NCI-H1436 treated with DMSO at 0.1 percent for 48 hours (cell line): Measurements from ENCODE around the gene DROSHA.

ENCODE experiments used
- DNase-seq: peaks from one replicate; lab custom pipeline; 2025; lab: John Stamatoyannopoulos, UW

Gene DROSHA

DNA sequence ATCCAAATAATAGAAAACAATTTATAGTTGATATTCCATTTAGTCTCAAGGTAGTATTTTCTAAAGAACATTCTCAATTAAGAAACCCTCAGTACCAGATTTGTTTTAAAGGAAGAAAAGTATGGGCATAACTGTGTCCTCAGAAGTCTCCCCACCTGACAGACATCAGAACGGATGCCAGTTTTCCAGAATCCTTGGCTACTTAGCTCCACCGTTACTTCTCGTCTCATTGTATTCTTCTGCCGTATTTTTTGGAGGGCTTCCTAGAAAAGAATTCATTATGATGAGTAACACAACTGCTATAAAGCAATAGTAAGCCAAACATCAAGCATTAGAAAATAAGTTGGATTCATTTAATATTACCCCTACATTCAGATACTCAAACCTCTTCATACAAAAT is 67.8 kb downstream of the DROSHA start:
- DNase-seq, result no peak

DNA sequence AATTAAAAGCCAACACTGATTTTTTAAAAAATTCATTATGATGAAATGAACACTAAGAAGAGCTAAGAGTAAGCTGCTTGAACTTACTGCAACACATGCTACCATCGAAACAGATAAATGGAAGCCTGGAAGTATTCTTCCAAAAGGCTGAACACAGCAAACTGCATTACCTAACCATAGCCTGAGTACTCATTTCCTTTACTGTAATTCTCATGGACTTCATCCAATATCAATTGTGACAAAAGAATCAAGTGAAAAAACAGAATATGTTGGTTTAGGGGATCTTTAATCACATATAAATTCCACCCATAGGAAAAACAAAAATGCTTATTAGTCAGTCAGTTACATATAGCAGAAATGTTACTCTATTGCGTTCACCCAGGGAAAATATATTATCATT is 68.5 kb downstream of the DROSHA start:
- no peak for DNase-seq

DNA sequence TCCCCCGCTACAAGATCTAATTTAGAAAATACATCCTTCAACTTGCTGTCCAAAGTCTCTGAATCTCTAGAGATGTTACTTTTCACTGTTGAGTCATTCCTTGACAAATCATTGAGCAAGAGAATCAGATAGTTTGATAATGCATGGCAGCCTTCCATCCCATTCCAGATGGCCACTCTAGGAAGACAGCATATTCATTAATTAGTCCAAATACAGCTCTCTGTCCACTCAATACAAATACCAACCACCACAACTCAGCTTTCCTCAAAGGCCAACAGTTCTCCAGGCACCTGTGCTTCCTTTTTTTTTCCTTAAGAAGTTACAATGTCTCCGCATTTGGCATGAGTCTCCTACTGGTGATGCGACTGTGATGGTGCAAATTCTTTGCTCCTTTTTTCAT is 72.3 kb downstream of the DROSHA start:
- no peak for DNase-seq

GRCh38 chr5:31455172-31455571 is 76.7 kb downstream of the DROSHA start:
- DNase-seq, result no peak

DNA sequence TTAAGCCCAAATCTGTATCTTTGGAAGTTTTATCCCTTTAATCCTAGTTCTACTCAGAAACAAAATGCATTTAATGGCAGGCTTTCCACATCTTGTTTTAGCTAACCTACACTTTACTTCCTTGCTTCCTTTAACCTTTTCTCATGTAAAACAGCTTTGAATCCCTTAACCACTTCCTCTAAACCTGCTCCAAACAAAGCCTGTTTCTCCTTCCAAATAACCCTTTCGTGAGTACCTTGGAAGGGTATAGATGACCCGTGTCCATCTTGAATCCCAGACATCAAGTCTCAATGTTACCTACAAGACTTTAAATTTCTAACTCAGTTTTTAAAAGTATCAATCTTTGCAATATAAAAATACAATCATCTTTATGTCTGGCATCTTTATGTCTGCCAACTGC is 78.4 kb downstream of the DROSHA start:
- no peak for DNase-seq

GRCh38 chr5:31452314-31452713 is 79.6 kb downstream of the DROSHA start:
- DNase-seq, result no peak

DNA sequence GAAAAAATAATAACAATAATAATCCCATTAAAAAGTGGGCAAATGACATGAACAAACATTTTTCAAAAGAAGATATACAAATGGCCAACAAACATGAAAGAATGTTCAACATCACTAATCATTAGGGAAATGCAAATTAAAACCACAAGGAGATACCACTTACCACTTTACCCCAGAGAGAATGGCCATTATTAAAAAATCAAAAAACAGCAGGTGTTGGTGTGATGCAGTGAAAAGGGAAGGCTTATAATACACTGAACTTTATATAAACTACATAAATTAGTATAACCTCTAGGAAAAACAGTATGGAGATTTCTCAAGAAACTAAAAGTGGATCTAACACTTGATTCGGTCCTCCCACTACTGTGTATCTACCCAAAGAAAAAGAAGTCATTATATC is 81.9 kb downstream of the DROSHA start:
- DNase-seq, result no peak

DNA sequence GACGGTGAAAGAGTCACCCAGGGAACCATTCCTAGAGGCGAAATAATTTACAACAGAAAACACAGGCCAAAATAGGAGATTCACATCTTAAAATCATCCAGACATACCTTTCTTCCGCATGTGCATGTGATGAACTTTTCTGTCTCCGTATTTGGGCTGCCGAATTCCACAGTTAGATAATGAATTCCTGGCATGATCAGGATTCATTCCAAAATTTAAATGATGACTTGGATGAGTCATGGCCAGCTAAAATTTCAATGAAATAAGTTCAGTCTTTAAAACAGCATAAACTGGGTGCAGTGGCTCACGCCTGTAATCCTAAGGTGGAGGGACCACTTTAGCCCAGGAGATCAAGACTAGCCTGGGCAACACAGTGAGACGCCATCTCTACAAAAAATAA is 82.7 kb downstream of the DROSHA start:
- DNase-seq, result no peak

GRCh38 chr5:31445041-31445600 is 86.8 kb downstream of the DROSHA start:
- no peak for DNase-seq

DNA sequence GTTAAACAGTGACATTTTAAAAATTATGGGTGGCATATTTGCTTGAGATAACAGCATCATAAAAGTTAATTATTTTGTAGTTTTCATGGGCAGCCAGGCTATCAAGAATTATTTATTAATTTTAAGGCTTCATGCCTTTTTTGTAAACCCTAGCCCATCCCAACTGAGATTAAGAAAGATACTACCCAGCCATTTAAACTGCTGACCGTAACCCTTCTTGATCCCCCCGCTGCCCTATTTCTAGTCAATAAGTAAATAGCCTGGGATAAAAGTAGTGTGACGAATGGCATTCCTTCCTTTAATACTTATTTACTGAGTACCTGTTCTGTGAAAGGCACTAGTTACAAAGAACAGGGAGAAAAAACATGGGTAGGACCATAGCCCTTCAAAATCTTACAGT is 88.3 kb downstream of the DROSHA start:
- DNase-seq, result no peak

DNA sequence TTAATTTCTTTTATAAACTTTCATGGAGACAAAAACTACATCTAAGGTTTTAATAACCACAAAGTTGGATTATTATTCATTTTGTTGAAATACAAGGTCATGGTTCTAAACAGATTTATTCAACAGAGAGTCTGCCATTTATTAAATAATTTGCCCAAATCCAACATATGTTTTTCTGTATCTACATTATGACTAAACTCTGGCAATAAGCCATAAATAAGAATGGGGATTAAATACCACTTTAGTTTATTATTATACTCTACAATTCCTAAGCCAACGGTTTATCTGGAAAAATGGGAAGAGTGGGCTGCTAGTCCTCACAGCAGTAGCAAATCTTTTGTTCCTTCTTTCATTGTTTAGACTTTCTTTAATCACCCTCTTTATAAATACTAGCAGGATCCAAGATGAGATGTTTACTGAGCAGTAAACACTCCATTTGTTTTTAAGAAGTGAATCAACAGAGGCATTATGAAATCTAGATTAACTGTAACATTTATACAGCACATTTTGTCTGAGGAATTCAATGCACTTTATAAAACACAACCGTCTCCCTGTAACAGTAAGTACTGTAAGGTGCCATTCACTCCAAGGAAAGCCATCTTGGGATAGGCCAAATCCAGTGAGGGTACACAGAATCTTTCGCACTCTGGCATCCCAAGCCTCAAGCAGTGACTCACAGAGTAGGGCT is 89.7 kb downstream of the DROSHA start:
- DNase-seq, result no peak

DNA sequence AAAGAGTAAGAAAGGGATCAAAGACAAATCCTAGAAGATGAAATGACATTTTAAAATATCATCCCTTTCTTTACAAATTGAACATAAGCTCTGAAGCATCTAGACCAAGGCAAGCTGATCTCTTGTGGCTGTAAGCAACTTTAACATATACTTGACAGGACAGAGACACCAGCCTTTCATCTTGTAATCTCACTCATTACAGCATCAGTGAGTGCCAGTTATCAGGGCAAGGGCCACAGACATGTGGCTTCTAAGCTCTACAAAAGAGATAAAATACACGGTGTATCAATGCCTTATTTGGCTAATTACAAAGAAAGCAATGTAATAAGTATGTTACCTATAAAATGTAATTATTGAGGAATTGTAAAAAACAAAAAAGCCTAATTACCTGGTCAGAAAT is 95.0 kb downstream of the DROSHA start:
- DNase-seq, result no peak

DNA sequence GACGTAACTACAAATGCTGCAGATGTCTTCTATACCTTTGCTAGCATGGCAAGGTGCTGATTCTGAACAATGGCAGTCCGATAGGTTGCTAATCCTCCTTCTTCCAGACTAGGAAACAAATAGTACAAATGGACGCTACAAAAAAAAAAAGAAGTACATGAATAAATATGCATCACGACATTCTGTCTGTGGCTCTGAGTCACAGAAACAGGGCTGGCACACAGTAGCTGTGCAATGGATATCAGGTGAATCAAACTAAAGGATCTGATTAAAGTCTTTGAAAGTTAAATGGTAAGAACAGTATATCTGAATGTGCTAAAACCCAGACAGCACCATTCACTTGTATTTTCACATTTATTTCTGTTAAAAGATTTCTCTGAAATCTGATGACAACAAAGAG is 96.2 kb downstream of the DROSHA start:
- no peak for DNase-seq

DNA sequence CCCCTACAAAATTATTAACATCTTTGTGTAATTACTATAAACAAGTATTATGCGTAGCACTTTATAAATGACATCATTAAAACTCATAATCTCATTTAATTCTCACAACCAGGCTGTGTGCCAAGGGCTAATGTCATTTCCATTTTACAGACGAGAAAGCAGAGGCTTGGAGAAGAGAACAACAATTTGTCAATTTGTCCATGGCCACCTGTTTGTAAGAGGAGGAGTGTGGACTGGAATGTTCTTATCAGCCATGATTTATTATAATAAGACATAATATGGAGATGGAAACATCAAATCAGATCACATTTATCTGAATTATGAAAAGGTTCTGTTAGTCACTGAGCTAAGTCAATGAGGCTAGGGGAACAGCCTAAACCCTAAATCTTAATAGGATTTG is 97.0 kb downstream of the DROSHA start:
- DNase-seq, result no peak

- no peak for DNase-seq
Measured at GRCh38 chr5:31433229-31433628, 98.7 kb downstream of the DROSHA start.

- DNase-seq, result no peak
Measured at GRCh38 chr5:31427724-31428309, 104.1 kb downstream of the DROSHA start.

- no peak for DNase-seq
Measured at GRCh38 chr5:31427013-31427723, 104.7 kb downstream of the DROSHA start.

- no peak for DNase-seq
Measured at GRCh38 chr5:31421806-31422586, 109.9 kb downstream of the DROSHA start.

DNA sequence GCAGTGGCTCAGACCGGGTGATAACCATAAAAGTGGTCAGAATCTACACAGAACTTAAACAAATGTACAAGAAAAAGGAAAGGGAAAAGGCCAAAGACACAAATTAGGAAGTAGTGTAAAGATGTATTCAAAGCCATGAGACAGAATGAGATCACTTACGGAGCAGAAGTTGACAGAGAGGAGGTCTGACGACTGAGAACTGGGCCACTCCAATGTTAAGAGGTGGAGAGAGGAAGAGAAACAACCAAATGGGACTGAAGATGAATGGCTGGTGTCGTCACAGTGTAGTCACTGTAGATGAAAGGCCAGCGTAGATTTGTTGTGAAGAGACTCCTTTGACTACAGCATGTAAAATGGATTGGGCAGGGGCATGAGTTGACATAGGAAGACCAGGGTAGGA is 114.4 kb downstream of the DROSHA start:
- DNase-seq, result no peak

DNA sequence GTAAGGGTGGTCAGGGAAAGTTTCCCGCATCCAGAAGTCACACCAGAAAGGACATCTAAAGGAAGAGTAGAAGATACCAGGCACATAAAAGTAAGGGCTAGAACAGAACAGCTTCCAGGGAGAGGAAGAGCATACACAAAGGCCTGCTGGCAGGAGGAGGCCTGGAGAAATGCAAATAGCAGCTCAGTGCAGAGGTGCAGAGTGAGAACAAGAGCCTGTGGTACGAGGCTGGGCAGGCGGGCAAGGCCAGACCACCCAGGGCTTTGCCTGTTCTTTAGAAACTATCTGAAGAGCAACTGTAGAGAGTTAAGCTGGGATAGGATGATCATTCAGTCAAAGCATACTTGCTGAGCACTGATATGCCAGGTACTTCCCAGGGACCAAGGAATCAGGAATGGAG is 115.3 kb downstream of the DROSHA start:
- DNase-seq, result no peak

DNA sequence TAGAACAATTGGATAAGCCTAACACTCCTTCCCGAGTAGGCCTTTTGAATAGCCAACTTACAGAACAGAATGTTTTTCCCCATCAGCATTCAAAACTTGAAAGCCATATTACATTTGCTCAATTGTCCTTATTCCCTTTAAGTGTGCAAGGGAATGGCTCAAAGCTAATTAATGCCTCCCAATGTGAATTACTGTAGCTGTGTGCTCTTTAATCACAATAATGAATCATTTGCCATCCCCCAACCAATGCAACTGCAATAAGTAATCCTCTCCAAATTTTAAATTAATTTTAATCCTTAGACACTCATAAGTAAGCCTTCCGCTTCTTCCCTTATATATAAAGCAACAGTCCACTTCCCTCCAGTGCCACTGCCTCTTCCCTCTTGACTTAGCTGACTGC is 115.9 kb downstream of the DROSHA start:
- no peak for DNase-seq
